Parathyroid adenoma (tissue), 2 donors: ENCODE data around the gene EOLA1.

Source experiments
- H2AFZ ChIP-seq: fragments of 300-600 bp; sonication (generic); one replicate; pipeline ENCODE4 v1.7.0; 2017; ENCODE audit warnings: antibody characterized with exemption, mild to moderate bottlenecking
- H3K27ac ChIP-seq: fragments of 300-600 bp; sonication (generic); one replicate; pipeline ENCODE4 v1.7.0; 2017
- H3K27me3 ChIP-seq: fragments of 300-600 bp; sonication (generic); one replicate; pipeline ENCODE4 v1.7.0; 2017; ENCODE audit warnings: low read length; ENCODE audit not compliant: control insufficient read depth, insufficient read depth
- H3K36me3 ChIP-seq: fragments of 300-600 bp; sonication (generic); one replicate; pipeline ENCODE4 v1.7.0; 2017; ENCODE audit warnings: low read length; ENCODE audit not compliant: control insufficient read depth, insufficient read depth
- H3K4me1 ChIP-seq: fragments of 300-600 bp; sonication (generic); one replicate; pipeline ENCODE4 v1.7.0; 2017; ENCODE audit warnings: control low read depth
- H3K4me2 ChIP-seq: fragments of 300-600 bp; sonication (generic); one replicate; pipeline ENCODE4 v1.7.0; 2017; ENCODE audit warnings: low read length
- H3K4me3 ChIP-seq: fragments of 300-600 bp; sonication (generic); one replicate; pipeline ENCODE4 v1.7.0; 2017; ENCODE audit warnings: low read depth, low read length
- H3K79me2 ChIP-seq: fragments of 300-600 bp; sonication (generic); one replicate; pipeline ENCODE4 v1.7.0; 2017; ENCODE audit warnings: control low read depth
- H3K9ac ChIP-seq: fragments of 300-600 bp; sonication (generic); one replicate; pipeline ENCODE4 v1.7.0; 2017; ENCODE audit warnings: mild to moderate bottlenecking
- H3K9me3 ChIP-seq: fragments of 300-600 bp; sonication (generic); one replicate; pipeline ENCODE4 v1.7.0; 2017; ENCODE audit warnings: low read length; ENCODE audit not compliant: control insufficient read depth
- CTCF ChIP-seq: fragments of 300-600 bp; sonication (generic); IDR thresholded peaks from one replicate; pipeline ENCODE4 v1.7.0; 2017; ENCODE audit warnings: antibody characterized with exemption, mild to moderate bottlenecking
- donor health status: primary hyperparathyroidism.

The EOLA1 gene

DNA sequence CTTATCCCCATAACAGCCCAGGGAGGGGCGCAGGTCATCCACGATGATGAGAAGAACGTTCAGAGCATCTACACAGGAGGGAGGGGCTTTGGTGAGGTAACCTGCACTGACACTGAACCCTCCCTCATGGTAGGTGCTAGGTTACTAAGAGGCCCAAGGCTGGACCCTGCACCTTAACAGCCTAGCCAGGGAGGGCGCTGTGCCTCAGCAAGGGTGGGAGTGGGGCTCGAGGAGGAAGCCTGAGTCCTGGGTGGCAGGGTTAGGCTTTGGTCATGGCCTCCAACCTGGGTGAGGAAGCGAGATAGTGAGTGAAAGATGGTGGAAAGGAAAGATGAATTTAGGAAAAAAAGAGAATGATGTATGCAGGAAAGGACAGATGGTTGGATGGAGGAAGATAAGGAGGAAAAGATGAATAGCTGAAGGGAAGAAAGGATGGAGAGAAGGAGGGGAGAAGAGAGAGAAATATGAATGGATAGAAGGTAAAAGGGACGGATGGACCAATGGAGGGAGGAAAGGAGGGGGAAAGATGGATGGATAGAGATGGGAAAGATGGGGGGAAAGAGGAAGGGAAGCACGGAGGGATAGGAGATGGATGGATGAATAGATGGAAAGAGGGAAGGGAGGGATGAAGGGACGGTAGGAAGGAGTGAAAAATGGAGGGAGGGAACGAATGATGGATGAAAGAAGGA, 36.4 kb upstream of the EOLA1 start:
- Histone ChIP-seq H3K9me3 (no peaks in the 10 kb centered on the region), H2AFZ (no peak overlapping the region), H3K36me3 (no peaks in the 10 kb centered on the region), H3K27ac (peak overlapping the region; percentile 96), H3K4me3 (peak overlapping the region; percentile 82), H3K79me2 (peaks cover 5% of the 10 kb centered on the region), H3K27me3 (no peaks in the 10 kb centered on the region), H3K9ac (peak overlapping the region; percentile 92), H3K4me1 (no peaks in the 10 kb centered on the region), H3K4me2 (peak overlapping the region; percentile 81)
- TF ChIP-seq CTCF, result peak; percentile 35

- peak within 1 kb of the TSS; percentile 58 for H2AFZ ChIP-seq
- H3K79me2 ChIP-seq, result peaks cover 5% of the 10 kb centered on the region
- H3K4me3 ChIP-seq, result peak within 1 kb of the TSS; percentile 82
- H3K9ac ChIP-seq, result peak within 1 kb of the TSS; percentile 92
- H3K4me1 ChIP-seq, result no peaks in the 10 kb centered on the region
- H3K27ac ChIP-seq, result peak within 1 kb of the TSS; percentile 96
- no peaks in the 10 kb centered on the region for H3K36me3 ChIP-seq
- no peaks in the 10 kb centered on the region for H3K9me3 ChIP-seq
- no peaks in the 10 kb centered on the region for H3K27me3 ChIP-seq
- no peak for TF ChIP-seq CTCF
- peak within 1 kb of the TSS; percentile 81 for H3K4me2 ChIP-seq
Observed at GRCh38 chrX:149504915-149505651, 35.7 kb upstream of the EOLA1 start, which contains the start of gene IDS. Gene IDS, minus strand, starts transcription at chrX:149505306. Its CDS starts 169 bp downstream, at chrX:149505137.

- Histone ChIP-seq H3K9me3 (no peaks in the 10 kb centered on the region), H3K9ac (no peak overlapping the region), H3K4me2 (no peak overlapping the region), H3K79me2 (peaks cover 5% of the 10 kb centered on the region), H3K27ac (peak overlapping the region; percentile 96), H2AFZ (peak overlapping the region; percentile 58), H3K36me3 (no peaks in the 10 kb centered on the region), H3K4me3 (peak overlapping the region; percentile 82), H3K4me1 (no peaks in the 10 kb centered on the region), H3K27me3 (no peaks in the 10 kb centered on the region)
- TF ChIP-seq CTCF, result no peak
Observed at GRCh38 chrX:149505671-149506070, 35.1 kb upstream of the EOLA1 start.

- TF ChIP-seq CTCF, result no peak
- no peaks in the 10 kb centered on the region for H3K9me3 ChIP-seq
- no peaks in the 10 kb centered on the region for H3K4me1 ChIP-seq
- no peak overlapping the region for H3K4me3 ChIP-seq
- no peaks in the 10 kb centered on the region for H3K36me3 ChIP-seq
- no peaks in the 10 kb centered on the region for H3K27me3 ChIP-seq
- H3K79me2 ChIP-seq, result peaks cover 2% of the 10 kb centered on the region
- no peak overlapping the region for H2AFZ ChIP-seq
- H3K27ac ChIP-seq, result no peak overlapping the region
- H3K4me2 ChIP-seq, result no peak overlapping the region
- H3K9ac ChIP-seq, result no peak overlapping the region
Observed at GRCh38 chrX:149506349-149506748, 34.5 kb upstream of the EOLA1 start.
